IMR-90 (cell line): ENCODE data around the gene RAP1A. TPM values are rescaled to one million over a fixed set of nuclear protein-coding genes. Genes with fewer than 3 reads are reported as not detected.

ENCODE experiments used
- ATAC-seq: fragments of 200-7000 bp; cut with Tn5 transposase; 2 replicates; pipeline ENCODE4 v1.9.1; 2020; ENCODE audit warnings: low read depth, mild to moderate bottlenecking, moderate library complexity
- BruUV-seq: library from RNA; stranded (reverse); fragments of 400-500 nt; replicated peaks from 2 replicates; lab custom pipeline; 2021; lab: Mats Ljungman, UMichigan
- CTCF ChIA-PET: fragments of 300-600 bp; formaldehyde crosslinking; extraction: SDS; loops from one replicate; lab custom pipeline; 2021; ENCODE audit warnings: antibody characterized with exemption; lab: Yijun Ruan, JAX
- POLR2A ChIA-PET: fragments of 300-600 bp; sonication (Branson Sonifier 250); formaldehyde crosslinking; loops from one replicate; lab custom pipeline; 2022; ENCODE audit warnings: antibody characterized with exemption; ENCODE audit not compliant: unreplicated experiment; lab: Charles Lee
- DNase-seq: peaks from one replicate; pipeline ENCODE4 v3.0.0; 2013
- H2AFZ ChIP-seq: replicated peaks from 2 replicates; pipeline ENCODE3; 2013; ENCODE audit warnings: low read length, mild to moderate bottlenecking; ENCODE audit not compliant: poor library complexity
- H2AK5ac ChIP-seq: 2 replicates; pipeline ENCODE4 v1.6.1; 2013; ENCODE audit warnings: low read depth, low read length, inconsistent platforms
- H2AK9ac ChIP-seq: replicated peaks from 2 replicates; pipeline ENCODE3; 2013; ENCODE audit warnings: mild to moderate bottlenecking, low read depth, low read length, moderate library complexity; ENCODE audit not compliant: poor library complexity
- H2BK120ac ChIP-seq: 2 replicates; pipeline ENCODE4 v1.6.1; 2013; ENCODE audit warnings: low read depth, low read length, inconsistent platforms
- H2BK15ac ChIP-seq: 3 replicates; pipeline ENCODE4 v1.6.1; 2013; ENCODE audit warnings: low read depth, low read length, inconsistent platforms
- H2BK20ac ChIP-seq: 2 replicates; pipeline ENCODE4 v1.6.1; 2013; ENCODE audit warnings: low read depth, mild to moderate bottlenecking, inconsistent platforms, low read length, moderate library complexity
- H2BK5ac ChIP-seq: 2 replicates; pipeline ENCODE4 v1.6.1; 2013; ENCODE audit warnings: mild to moderate bottlenecking, low read depth, low read length, inconsistent platforms; ENCODE audit not compliant: poor library complexity, severe bottlenecking
- H3K14ac ChIP-seq: replicated peaks from 2 replicates; pipeline ENCODE4 v1.6.1; 2013; ENCODE audit warnings: low read depth, low read length, inconsistent platforms
- H3K18ac ChIP-seq: 2 replicates; pipeline ENCODE4 v1.6.1; 2013; ENCODE audit warnings: low read depth, low read length, control low read depth
- H3K23ac ChIP-seq: 2 replicates; pipeline ENCODE4 v1.6.1; 2013; ENCODE audit warnings: low read depth, low read length, inconsistent platforms
- H3K27ac ChIP-seq: 2 replicates; pipeline ENCODE4 v1.5.1; 2013; ENCODE audit warnings: mild to moderate bottlenecking, control low read depth, low read length; ENCODE audit not compliant: insufficient read depth
- H3K27me3 ChIP-seq: 2 replicates; pipeline ENCODE4 v1.6.1; 2013; ENCODE audit warnings: low read length; ENCODE audit not compliant: control insufficient read depth, insufficient read depth
- H3K36me3 ChIP-seq: 2 replicates; pipeline ENCODE4 v1.6.1; 2013; ENCODE audit warnings: low read length, mixed read lengths; ENCODE audit not compliant: control insufficient read depth, insufficient read depth
- H3K4ac ChIP-seq: 2 replicates; pipeline ENCODE4 v1.6.1; 2013; ENCODE audit warnings: low read depth, low read length, inconsistent platforms
- H3K4me1 ChIP-seq: 2 replicates; pipeline ENCODE4 v1.6.1; 2013; ENCODE audit warnings: low read length, mixed read lengths; ENCODE audit not compliant: control insufficient read depth, insufficient read depth
- H3K4me2 ChIP-seq: 2 replicates; pipeline ENCODE4 v1.6.1; 2013; ENCODE audit warnings: low read depth, mild to moderate bottlenecking, control low read depth, low read length, moderate library complexity
- H3K4me3 ChIP-seq: 2 replicates; pipeline ENCODE4 v1.5.1; 2013; ENCODE audit warnings: low read depth, mild to moderate bottlenecking, control low read depth, low read length, moderate library complexity; ENCODE audit not compliant: insufficient read depth
- H3K56ac ChIP-seq: 2 replicates; pipeline ENCODE4 v1.6.1; 2013; ENCODE audit warnings: low read length, inconsistent platforms; ENCODE audit not compliant: insufficient read depth; ENCODE audit errors: extremely low read depth
- H3K79me1 ChIP-seq, 2 experiments: 2 replicates each; pipeline ENCODE4 v1.6.1; 2013; ENCODE audit warnings: low read length in 2 of 2, inconsistent platforms in 1 of 2, low read depth in 1 of 2
- H3K9ac ChIP-seq: 2 replicates; pipeline ENCODE4 v1.6.1; 2013; ENCODE audit warnings: low read depth, low read length, control low read depth
- H3K9me1 ChIP-seq: 2 replicates; pipeline ENCODE4 v1.6.1; 2013; ENCODE audit warnings: low read length, inconsistent platforms; ENCODE audit not compliant: insufficient read depth
- H3K9me3 ChIP-seq: 2 replicates; pipeline ENCODE4 v1.6.1; 2013; ENCODE audit warnings: low read length; ENCODE audit not compliant: control insufficient read depth, insufficient read depth
- H4K20me1 ChIP-seq: 2 replicates; pipeline ENCODE4 v1.6.1; 2013; ENCODE audit warnings: low read length, inconsistent platforms; ENCODE audit not compliant: insufficient read depth
- H4K5ac ChIP-seq: 2 replicates; pipeline ENCODE4 v1.6.1; 2013; ENCODE audit warnings: mild to moderate bottlenecking, low read depth, low read length, control low read depth
- H4K8ac ChIP-seq, 2 experiments: 2 replicates each; pipeline ENCODE4 v1.6.1; 2013; ENCODE audit warnings: low read depth in 2 of 2, low read length in 2 of 2, control low read depth in 1 of 2, inconsistent platforms in 1 of 2
- H4K91ac ChIP-seq: 2 replicates; pipeline ENCODE4 v1.6.1; 2013; ENCODE audit warnings: low read depth, low read length, inconsistent platforms; ENCODE audit not compliant: insufficient read depth
- BHLHE40 ChIP-seq: fragments of 150-350 bp; IDR thresholded peaks from 2 replicates; pipeline ENCODE4 v1.6.1; 2016; ENCODE audit warnings: mild to moderate bottlenecking, low read depth, low read length
- CHD1 ChIP-seq: IDR thresholded peaks from 2 replicates; pipeline ENCODE4 v1.6.1; 2012; ENCODE audit warnings: low read depth, low read length, improper control_type of control experiment
- NFE2L2 ChIP-seq: fragments of 150-350 bp; IDR thresholded peaks from 2 replicates; pipeline ENCODE4 v1.6.1; 2016; ENCODE audit warnings: low read depth, mild to moderate bottlenecking, low read length
- SMC3 ChIP-seq: fragments of 150-350 bp; IDR thresholded peaks from 2 replicates; pipeline ENCODE4 v1.6.1; 2016; ENCODE audit warnings: low read depth, mild to moderate bottlenecking, antibody characterized with exemption, low read length, moderate library complexity
- WGBS, 2 experiments: methylation state at CpG; one replicate each; pipeline versions ENCODE4 v1.1.5 to v1.1.7; 2013; ENCODE audit warnings: missing lambda C conversion rate in 2 of 2; ENCODE audit not compliant: insufficient read length in 1 of 2; ENCODE audit errors: extremely low coverage in 2 of 2; 5-methylcytosine and 5-hydroxymethylcytosine counted together
- dilution Hi-C: fragments of 300-500 bp; cut with HindIII; formaldehyde crosslinking; loops from one replicate; pipeline ENCODE4 v1.14.3; 2018; ENCODE audit warnings: low sequenced_read_pairs; ENCODE audit not compliant: unreplicated experiment
- in situ Hi-C: fragments of 300-500 bp; cut with MboI; formaldehyde crosslinking; loops from 3 replicates; pipeline ENCODE4 v1.14.3; 2019; ENCODE audit warnings: low sequenced_read_pairs, inconsistent platforms, mixed read lengths
- intact Hi-C: fragments of 100-400 bp; cut with micrococcal nuclease; formaldehyde crosslinking; loops from 2 replicates; pipeline ENCODE4 v1.10.0; 2022
- polyA plus RNA-seq, 3 experiments: library from polyadenylated mRNA; depleted of rRNA; stranded (reverse); fragments of >200 nt; gene quantifications; 2 replicates each; pipeline ENCODE4 v1.2.3, GENCODE V29; 2012; ENCODE audit warnings: low replicate concordance in 1 of 3
- total RNA-seq: library from RNA; depleted of rRNA; stranded (reverse); fragments of >200 nt; gene quantifications from 2 replicates; pipeline ENCODE4 v1.2.3, GENCODE V29; 2012
- TF ChIP-seq, protein P1 (sequence below): conservative IDR thresholded peaks from 2 replicates; pipeline ENCODE4 v1.5.1; 2012; ENCODE audit warnings: mild to moderate bottlenecking, low read depth, low read length, improper control_type of control experiment

Gene RAP1A
- total and polyA plus RNA-seq, 2 of the 4 experiments (the other 2 are of a cell fraction): 18.1 to 43.6 TPM

DNA sequence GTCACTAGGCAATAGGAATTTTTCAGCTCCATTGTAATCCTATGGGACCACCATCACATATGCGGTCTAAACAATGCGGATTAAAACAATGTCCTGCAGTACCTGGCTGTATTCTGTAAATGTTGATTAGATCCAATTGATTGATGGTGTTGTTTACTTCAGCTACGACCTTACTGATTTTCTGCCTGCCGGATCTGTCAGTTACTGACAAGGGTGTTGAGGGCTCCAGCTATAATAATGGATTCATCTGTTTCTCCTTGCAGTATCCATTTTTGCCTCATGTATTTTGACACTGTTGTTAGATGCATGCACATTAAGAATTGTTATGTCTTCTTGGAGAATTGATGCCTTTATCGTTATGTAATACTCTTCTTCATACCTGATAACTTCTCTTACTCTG lies 39.0 kb downstream of the RAP1A start:
- no peak overlapping the region for H3K56ac ChIP-seq
- H2BK20ac ChIP-seq: no peak overlapping the region
- no peaks in the 10 kb centered on the region for H3K9me3 ChIP-seq
- in situ Hi-C loops: no loop called here
- no peak overlapping the region for H2BK120ac ChIP-seq
- H2AK5ac ChIP-seq: no peak overlapping the region
- ChIA-PET POLR2A (no interaction called here), CTCF (interaction anchor here (0.5 to 1.5 kb wide), 3 partner anchors 11 to 158 kb away, joined by 3 to 11 read pairs (median 3); no protein-coding TSS in a partner anchor)
- ATAC-seq (no peak), DNase-seq (no peak)
- no peak overlapping the region for H3K27ac ChIP-seq
- H3K18ac ChIP-seq: no peak overlapping the region
- no peak overlapping the region for H2AFZ ChIP-seq
- 0 out of 2 replicates have a peak, but pooled peaks cover 2% of the 10 kb centered on the region for H3K36me3 ChIP-seq
- no peak overlapping the region for H3K4me2 ChIP-seq
- H4K5ac ChIP-seq: no peak overlapping the region
- dilution Hi-C loops: no loop called here
- no peak overlapping the region for H3K14ac ChIP-seq
- peaks cover 8% of the 10 kb centered on the region for H3K4me1 ChIP-seq
- no peak overlapping the region for H4K91ac ChIP-seq
- no peak overlapping the region for H2BK15ac ChIP-seq
- H3K9ac ChIP-seq: no peak overlapping the region
- H2BK5ac ChIP-seq: no peak overlapping the region
- H3K4ac ChIP-seq: no peak overlapping the region
- H3K23ac ChIP-seq: no peak overlapping the region
- peaks cover 25% of the 10 kb centered on the region; the same call in 1 of the 2 replicates for H4K20me1 ChIP-seq
- no CpG with 5 or more reads among the region's 5 CpGs for whole genome bisulfite sequencing, 2 experiments
- no peak overlapping the region for H2AK9ac ChIP-seq
- no peaks in the 10 kb centered on the region; the same call in 1 of the 2 replicates for H3K9me1 ChIP-seq
- peaks cover 18 to 55% of the 10 kb centered on the region in 2 experiments; a peak in 3 of 4 replicates for H3K79me1 ChIP-seq
- H4K8ac ChIP-seq: no peak overlapping the region
- TF ChIP-seq BHLHE40: no peak
- TF ChIP-seq, protein P1, sequence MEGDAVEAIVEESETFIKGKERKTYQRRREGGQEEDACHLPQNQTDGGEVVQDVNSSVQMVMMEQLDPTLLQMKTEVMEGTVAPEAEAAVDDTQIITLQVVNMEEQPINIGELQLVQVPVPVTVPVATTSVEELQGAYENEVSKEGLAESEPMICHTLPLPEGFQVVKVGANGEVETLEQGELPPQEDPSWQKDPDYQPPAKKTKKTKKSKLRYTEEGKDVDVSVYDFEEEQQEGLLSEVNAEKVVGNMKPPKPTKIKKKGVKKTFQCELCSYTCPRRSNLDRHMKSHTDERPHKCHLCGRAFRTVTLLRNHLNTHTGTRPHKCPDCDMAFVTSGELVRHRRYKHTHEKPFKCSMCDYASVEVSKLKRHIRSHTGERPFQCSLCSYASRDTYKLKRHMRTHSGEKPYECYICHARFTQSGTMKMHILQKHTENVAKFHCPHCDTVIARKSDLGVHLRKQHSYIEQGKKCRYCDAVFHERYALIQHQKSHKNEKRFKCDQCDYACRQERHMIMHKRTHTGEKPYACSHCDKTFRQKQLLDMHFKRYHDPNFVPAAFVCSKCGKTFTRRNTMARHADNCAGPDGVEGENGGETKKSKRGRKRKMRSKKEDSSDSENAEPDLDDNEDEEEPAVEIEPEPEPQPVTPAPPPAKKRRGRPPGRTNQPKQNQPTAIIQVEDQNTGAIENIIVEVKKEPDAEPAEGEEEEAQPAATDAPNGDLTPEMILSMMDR: no peak
- TF ChIP-seq NFE2L2: no peak
- no peak for TF ChIP-seq CHD1
- no peak for TF ChIP-seq SMC3
- H3K27me3 ChIP-seq: no peaks in the 10 kb centered on the region
- no TSS peak for BruUV-seq
- intact Hi-C loops: no loop called here
- no peak overlapping the region for H3K4me3 ChIP-seq
